Left colon (tissue), 2 donors: ENCODE data around the gene WNT3. TPM values are rescaled to one million over a fixed set of nuclear protein-coding genes. Genes with fewer than 3 reads are reported as not detected.
A peak's percentile ranks its signal among the peaks of the same experiment; 100 is the strongest.
"Not testable (repeated sequence)": the region's sequence is repeated elsewhere in the genome, so short reads cannot be mapped to it uniquely, and the experiment has no call there.

Source experiments
- ATAC-seq: fragments of 200-7000 bp; cut with Tn5 transposase; one replicate; pipeline ENCODE4 v1.9.1; 2020; ENCODE audit warnings: mild to moderate bottlenecking, moderate library complexity
- DNase-seq, 2 donors: peaks; one replicate each; pipeline ENCODE4 v3.0.0-alpha.2; 2020
- intact Hi-C, 2 donors: fragments of 100-400 bp; cut with DNase I in 1 of 2; cut with micrococcal nuclease in 1 of 2; formaldehyde crosslinking; loops; one replicate each; pipeline versions ENCODE4 v1.11.2 to v1.14.0; 2022; cut with DNase I, micrococcal nuclease
- total RNA-seq, 2 donors: library from RNA; stranded (reverse); fragmentation: NEBNext Ultra II Directional; extraction: Animal tissue kit (Norgen Biotek cat#: 25700); gene quantifications; one replicate each; pipeline ENCODE4 v1.2.1, GENCODE V29; 2021
- donor health status: DM: no; HTN: no; CAD: no.
- donor health status: DM: yes; HTN: yes; CAD: no.

WNT3 gene
- total RNA-seq, 2 donors from 2014 or later = 0.39 to 0.95 TPM

- intact Hi-C loops = loop anchor here in 1 of 2 donors (10.0 kb wide), 1 partner anchor 143 kb away; no protein-coding TSS in a partner anchor
Measured at GRCh38 chr17:46841561-46842379, 23.3 kb upstream of the WNT3 start.

GRCh38 chr17:46840596-46840995, 22.1 kb upstream of the WNT3 start:
- DNase-seq, ATAC-seq: not testable (repeated sequence)
- intact Hi-C loops = loop anchor here in 1 of 2 donors (10.0 kb wide), 1 partner anchor 144 kb away; no protein-coding TSS in a partner anchor

More at GRCh38 chr17:46841561-46842379, 23.3 kb upstream of the WNT3 start:
- ATAC-seq = peak; percentile 60
- peak in 1 of 2 donors; percentile 21 for DNase-seq

- intact Hi-C loops = no loop called here
- DNase-seq (no peak), ATAC-seq (no peak)
Measured at GRCh38 chr17:46839211-46839610, 20.7 kb upstream of the WNT3 start.

GRCh38 chr17:46837521-46837920, 19.0 kb upstream of the WNT3 start:
- ATAC-seq (no peak), DNase-seq (no peak)
- intact Hi-C loops = no loop called here

GRCh38 chr17:46836500-46836899, 18.0 kb upstream of the WNT3 start:
- ATAC-seq (no peak), DNase-seq (no peak)
- intact Hi-C loops = no loop called here

GRCh38 chr17:46834846-46835245, 16.4 kb upstream of the WNT3 start:
- ATAC-seq (no peak), DNase-seq (no peak)
- intact Hi-C loops = no loop called here

GRCh38 chr17:46833840-46834208, 15.3 kb upstream of the WNT3 start:
- intact Hi-C loops = no loop called here
- no peak for ATAC-seq

GRCh38 chr17:46832945-46833839, 14.7 kb upstream of the WNT3 start:
- ATAC-seq = no peak
- no peak for DNase-seq
- intact Hi-C loops = no loop called here

More at GRCh38 chr17:46833840-46834208, 15.3 kb upstream of the WNT3 start:
- DNase-seq = no peak

GRCh38 chr17:46832331-46832821, 13.9 kb upstream of the WNT3 start:
- intact Hi-C loops = no loop called here
- ATAC-seq (no peak), DNase-seq (no peak)

- intact Hi-C loops = no loop called here
- no peak for DNase-seq
- ATAC-seq = no peak
Measured at GRCh38 chr17:46831573-46832330, 13.3 kb upstream of the WNT3 start.

GRCh38 chr17:46827274-46827673, 8.8 kb upstream of the WNT3 start:
- no peak for ATAC-seq
- intact Hi-C loops = no loop called here
- no peak for DNase-seq

- intact Hi-C loops = no loop called here
- DNase-seq (no peak), ATAC-seq (no peak)
Measured at GRCh38 chr17:46826116-46826515, 7.6 kb upstream of the WNT3 start.

GRCh38 chr17:46823657-46824056, 5.2 kb upstream of the WNT3 start:
- ATAC-seq = no peak
- DNase-seq = no peak
- intact Hi-C loops = no loop called here

GRCh38 chr17:46822388-46822921, 4.0 kb upstream of the WNT3 start:
- peak in 1 of 2 donors; percentile 47 for DNase-seq
- intact Hi-C loops = no loop called here
- ATAC-seq = peak; percentile 78

GRCh38 chr17:46821482-46822387, 3.2 kb upstream of the WNT3 start:
- ATAC-seq (peak; percentile 14), DNase-seq (no peak)
- intact Hi-C loops = no loop called here

GRCh38 chr17:46820592-46821450, 2.3 kb upstream of the WNT3 start:
- no peak for DNase-seq
- intact Hi-C loops = no loop called here

GRCh38 chr17:46819906-46820351, 1.4 kb upstream of the WNT3 start:
- intact Hi-C loops = no loop called here
- ATAC-seq (no peak), DNase-seq (no peak)

More at GRCh38 chr17:46820592-46821450, 2.3 kb upstream of the WNT3 start:
- ATAC-seq = no peak
